ENCODE measurements around the gene APOBEC3B.
"Not testable (repeated sequence)": the region's sequence is repeated elsewhere in the genome, so short reads cannot be mapped to it uniquely, and the experiment has no call there.

Gene APOBEC3B

DNA sequence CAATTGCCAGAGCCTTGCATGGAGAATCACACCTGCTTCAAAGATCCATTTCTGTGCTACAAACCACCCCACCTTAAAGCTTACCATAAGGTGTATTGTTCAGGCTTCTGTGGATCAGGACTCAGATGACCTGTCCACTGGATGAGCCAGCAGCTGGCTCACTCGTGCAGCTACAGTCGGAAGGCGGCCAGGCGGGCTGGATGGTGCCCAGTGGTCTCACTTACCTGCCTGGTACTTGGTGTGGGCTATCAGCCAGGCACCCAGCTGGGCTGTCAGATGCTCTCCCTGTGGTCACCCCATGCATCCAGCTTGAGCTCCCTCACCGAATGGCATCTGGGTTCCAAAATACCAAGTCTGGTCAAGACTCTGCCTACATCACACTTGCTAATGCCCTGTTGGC, 10.9 kb upstream of the APOBEC3B start:
- DNase-seq (ENCODE audit: low spot score) = no peak
- TF ChIP-seq, protein P1, sequence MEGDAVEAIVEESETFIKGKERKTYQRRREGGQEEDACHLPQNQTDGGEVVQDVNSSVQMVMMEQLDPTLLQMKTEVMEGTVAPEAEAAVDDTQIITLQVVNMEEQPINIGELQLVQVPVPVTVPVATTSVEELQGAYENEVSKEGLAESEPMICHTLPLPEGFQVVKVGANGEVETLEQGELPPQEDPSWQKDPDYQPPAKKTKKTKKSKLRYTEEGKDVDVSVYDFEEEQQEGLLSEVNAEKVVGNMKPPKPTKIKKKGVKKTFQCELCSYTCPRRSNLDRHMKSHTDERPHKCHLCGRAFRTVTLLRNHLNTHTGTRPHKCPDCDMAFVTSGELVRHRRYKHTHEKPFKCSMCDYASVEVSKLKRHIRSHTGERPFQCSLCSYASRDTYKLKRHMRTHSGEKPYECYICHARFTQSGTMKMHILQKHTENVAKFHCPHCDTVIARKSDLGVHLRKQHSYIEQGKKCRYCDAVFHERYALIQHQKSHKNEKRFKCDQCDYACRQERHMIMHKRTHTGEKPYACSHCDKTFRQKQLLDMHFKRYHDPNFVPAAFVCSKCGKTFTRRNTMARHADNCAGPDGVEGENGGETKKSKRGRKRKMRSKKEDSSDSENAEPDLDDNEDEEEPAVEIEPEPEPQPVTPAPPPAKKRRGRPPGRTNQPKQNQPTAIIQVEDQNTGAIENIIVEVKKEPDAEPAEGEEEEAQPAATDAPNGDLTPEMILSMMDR (IDR thresholded peaks at IDR 0.05; ENCODE audit: extremely low read depth, missing control alignments) = no peak

DNA sequence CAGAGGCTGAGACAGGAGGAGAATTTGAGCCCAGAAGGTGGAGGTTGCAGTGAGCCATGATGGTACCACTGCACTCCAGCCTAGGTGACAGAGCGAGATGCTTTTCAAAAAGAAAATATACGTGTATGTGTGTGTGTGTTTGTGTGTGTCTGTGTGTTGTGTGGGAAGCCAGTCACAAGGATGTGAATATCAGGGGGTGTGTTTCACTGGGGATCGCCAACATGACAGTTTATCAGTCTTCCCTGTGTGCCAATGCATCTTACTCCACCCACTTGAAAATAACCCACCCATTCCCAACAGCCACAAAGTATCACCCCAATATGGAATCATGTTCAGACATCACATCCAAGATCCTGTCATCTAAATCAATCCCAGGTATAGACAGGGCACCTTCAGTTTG, 10.4 kb upstream of the APOBEC3B start:
- no peak for DNase-seq (ENCODE audit: low spot score)
- TF ChIP-seq, protein P1 (IDR thresholded peaks at IDR 0.05; ENCODE audit: extremely low read depth, missing control alignments) = no peak

DNA sequence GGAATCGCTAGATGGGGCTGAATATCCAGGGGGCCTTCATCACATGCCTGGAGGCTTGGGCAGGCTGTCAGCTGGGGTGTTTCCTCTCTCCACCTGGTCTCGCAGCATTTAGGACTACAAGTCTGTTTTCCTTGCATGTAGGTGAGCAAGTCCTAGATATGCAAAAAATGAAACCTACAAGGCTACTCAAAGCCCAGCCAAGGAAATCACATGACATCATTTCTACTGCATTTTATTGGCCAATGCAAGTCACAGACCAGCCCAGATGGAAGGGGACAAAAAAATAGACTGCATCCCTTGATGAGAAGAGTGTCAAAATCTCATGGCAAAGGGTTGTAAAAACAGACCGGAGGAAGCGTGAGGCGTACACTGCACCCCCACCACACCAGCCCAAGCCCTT, 9.6 kb upstream of the APOBEC3B start:
- TF ChIP-seq, protein P1 (IDR thresholded peaks at IDR 0.05; ENCODE audit: extremely low read depth, missing control alignments) = no peak
- no peak for DNase-seq (ENCODE audit: low spot score)

DNA sequence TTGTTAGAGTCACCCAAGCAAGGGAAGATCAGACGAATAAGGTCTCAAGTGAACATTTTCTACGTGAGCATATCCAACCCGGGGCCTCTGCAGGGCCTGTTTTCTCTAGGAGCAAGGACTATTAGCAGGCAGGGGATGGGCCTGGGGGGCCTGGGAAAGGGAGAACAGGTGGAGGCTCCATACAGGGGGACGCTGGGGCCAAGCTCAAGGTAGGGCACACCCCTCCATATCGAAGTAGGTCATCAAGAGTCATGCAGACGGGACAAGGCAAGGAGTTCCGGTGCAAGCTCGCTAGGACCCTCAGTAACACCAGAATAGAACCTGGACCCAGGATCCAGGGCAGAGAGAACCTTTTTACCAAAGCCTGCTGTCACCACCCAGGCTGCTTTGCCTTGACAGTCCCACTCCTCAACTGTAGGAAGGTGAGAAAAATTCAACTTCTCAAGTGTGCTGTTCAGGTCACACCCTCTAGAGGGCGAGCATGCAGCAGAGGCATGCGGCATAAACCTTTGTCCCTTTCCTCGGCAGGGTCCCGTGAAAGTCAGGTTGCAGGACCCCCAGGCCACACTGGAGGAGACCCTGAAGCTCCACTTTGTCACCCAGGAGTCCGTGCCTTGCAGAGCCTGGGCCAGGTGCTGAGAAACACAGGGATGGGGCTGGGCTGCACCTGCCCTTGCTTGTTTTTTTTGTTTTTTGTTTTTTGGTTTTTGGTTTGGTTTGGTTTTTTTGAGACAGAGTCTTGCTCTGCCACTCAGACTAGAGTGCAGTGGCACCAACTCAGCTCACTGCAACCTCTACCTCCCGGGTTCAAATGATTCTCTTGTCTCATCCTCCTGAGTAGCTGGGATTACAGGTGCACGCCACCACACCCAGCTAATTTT, 8.6 kb upstream of the APOBEC3B start:
- peak; percentile 76 for DNase-seq (ENCODE audit: low spot score)
- TF ChIP-seq, protein P1 (IDR thresholded peaks at IDR 0.05; ENCODE audit: extremely low read depth, missing control alignments) = peak; percentile 94

DNA sequence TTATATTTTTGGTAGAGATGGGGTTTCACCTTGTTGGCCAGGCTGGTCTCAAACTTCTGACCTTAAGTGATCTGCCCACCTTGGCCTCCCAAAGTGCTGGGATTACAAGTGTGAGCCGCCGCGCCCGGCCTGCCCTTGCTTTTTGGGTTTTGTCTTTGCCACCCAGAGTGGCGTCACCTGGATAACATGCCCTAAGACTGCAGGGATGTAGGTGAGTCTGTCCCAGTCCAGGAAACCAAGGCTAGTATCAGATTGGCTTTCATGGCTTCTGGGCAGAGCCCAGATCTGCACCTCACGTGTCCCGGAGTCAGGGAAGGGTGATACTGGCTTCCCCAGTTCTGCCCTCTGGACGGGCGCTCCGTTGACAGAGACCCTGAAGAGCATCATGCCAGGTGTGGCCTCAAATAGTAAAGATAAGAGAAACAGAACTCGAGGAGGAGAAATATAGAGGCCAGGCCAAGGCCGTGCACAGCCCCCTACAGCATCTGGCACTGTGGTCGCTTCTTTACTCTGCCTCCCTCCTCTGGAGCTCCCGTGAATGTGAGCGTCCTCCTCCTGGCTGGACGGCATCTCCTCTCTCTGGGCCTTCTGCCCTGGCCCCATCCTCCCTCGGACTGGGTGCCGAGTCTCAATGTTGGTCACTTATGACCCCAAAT, 7.8 kb upstream of the APOBEC3B start:
- TF ChIP-seq, protein P1 (IDR thresholded peaks at IDR 0.05; ENCODE audit: extremely low read depth, missing control alignments) = no peak

DNA sequence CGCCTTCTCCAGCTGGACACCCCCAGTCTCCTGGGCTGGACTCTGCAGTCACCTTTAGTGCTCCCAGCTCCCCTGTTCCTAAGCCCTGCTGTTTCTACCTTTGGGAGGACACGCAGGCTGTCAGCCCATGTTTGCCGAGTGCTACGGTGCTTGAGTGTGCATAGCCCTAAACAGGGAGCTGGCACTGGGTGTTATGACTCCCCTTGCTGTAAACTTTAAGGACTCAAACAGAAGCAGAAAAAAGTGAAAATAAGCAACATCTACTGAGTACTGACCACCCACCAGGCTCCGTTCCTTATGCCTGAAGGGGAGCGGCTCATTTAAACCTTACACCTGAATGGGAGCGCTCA, 7.3 kb upstream of the APOBEC3B start:
- TF ChIP-seq, protein P1 (IDR thresholded peaks at IDR 0.05; ENCODE audit: extremely low read depth, missing control alignments) = no peak
- DNase-seq (ENCODE audit: low spot score) = no peak

More for the DNA sequence above, 7.8 kb upstream of the APOBEC3B start:
- no peak for DNase-seq (ENCODE audit: low spot score)

DNA sequence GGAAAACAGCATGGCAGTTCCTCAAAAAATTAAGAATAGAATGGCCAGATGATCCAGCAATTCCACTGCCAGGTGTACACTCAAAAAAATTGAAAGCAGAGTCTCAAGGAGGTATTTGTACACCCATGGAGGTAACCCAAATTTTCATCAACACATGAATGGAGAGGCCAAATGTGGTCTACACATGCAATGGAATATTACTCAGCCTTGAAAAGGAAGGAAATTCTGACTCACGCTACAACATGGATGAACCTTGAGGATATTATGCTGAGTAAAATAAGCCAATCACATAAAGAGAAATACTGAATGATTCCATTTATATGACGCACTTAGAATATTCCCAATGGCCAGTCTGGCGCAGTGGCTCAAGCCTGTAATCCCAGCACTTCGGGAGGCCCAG, 4.9 kb upstream of the APOBEC3B start:
- not testable (repeated sequence) for DNase-seq (ENCODE audit: low spot score)

DNA sequence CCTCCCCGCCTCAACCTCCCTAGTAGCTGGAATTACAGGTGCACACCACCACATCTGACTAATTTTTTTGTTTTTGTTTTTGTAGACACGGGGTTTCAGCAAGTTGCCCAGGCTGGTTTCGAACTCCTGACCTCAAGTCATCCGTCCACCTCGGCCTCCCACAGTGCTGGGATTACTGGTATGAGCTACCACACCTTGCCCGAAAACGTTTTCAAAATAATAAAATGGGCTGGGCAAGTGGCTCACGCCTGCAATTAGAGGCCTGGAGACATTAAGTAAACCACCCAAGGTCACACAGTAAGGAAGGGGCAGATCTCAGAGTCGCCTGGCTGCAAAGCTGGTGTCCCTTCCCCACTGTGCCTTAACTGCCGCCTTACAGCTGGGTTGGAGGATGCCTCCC, 1.6 kb upstream of the APOBEC3B start:
- DNase-seq (ENCODE audit: low spot score) = not testable (repeated sequence)

All from GM20000 (cell line).